ENCODE results near the gene GPC5.

GRCh38 chr13:92414851-92415250 is 1016.4 kb downstream of the GPC5 start:
- no peak for TF ChIP-seq CTCF (IDR thresholded peaks at IDR 0.05)
- TF ChIP-seq POLR2A (IDR thresholded peaks at IDR 0.05): no peak

Data from uterus (tissue), 2 donors.